ENCODE data around the gene BLM. TPM values are rescaled to one million over a fixed set of nuclear protein-coding genes. Genes with fewer than 3 reads are reported as not detected.

Gene BLM
- total and polyA plus RNA-seq, 2 of the 13 experiments (the other 11 are each of a cell fraction or from before 2014, with no cell fraction given) = 5.1 to 11.8 TPM

DNA sequence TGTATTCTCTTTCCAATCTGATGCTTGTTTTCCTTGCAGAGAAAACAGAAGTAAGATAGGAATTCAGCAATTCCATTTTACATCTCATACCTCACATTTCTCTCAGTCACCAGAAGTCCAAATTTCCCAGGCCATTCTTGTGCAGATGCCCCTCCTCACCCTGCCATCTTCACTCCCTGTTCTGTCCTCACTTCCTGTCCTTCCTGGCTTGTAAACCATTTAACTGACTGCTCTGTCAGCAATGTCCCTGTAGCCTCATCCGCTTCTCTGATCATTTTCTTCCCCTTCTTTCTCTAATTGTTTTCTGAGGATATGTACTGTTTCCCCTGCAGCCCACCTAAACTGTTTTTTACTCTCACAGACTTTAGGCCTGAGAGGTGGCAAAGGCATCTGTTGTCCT is 40.3 kb downstream of the BLM start (continued):
- TF ChIP-seq, protein P1, sequence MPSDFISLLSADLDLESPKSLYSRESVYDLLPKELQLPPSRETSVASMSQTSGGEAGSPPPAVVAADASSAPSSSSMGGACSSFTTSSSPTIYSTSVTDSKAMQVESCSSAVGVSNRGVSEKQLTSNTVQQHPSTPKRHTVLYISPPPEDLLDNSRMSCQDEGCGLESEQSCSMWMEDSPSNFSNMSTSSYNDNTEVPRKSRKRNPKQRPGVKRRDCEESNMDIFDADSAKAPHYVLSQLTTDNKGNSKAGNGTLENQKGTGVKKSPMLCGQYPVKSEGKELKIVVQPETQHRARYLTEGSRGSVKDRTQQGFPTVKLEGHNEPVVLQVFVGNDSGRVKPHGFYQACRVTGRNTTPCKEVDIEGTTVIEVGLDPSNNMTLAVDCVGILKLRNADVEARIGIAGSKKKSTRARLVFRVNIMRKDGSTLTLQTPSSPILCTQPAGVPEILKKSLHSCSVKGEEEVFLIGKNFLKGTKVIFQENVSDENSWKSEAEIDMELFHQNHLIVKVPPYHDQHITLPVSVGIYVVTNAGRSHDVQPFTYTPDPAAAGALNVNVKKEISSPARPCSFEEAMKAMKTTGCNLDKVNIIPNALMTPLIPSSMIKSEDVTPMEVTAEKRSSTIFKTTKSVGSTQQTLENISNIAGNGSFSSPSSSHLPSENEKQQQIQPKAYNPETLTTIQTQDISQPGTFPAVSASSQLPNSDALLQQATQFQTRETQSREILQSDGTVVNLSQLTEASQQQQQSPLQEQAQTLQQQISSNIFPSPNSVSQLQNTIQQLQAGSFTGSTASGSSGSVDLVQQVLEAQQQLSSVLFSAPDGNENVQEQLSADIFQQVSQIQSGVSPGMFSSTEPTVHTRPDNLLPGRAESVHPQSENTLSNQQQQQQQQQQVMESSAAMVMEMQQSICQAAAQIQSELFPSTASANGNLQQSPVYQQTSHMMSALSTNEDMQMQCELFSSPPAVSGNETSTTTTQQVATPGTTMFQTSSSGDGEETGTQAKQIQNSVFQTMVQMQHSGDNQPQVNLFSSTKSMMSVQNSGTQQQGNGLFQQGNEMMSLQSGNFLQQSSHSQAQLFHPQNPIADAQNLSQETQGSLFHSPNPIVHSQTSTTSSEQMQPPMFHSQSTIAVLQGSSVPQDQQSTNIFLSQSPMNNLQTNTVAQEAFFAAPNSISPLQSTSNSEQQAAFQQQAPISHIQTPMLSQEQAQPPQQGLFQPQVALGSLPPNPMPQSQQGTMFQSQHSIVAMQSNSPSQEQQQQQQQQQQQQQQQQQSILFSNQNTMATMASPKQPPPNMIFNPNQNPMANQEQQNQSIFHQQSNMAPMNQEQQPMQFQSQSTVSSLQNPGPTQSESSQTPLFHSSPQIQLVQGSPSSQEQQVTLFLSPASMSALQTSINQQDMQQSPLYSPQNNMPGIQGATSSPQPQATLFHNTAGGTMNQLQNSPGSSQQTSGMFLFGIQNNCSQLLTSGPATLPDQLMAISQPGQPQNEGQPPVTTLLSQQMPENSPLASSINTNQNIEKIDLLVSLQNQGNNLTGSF (CRISPR knock-in tag; IDR thresholded peaks at IDR 0.05) = no peak
- TF ChIP-seq, protein P2, sequence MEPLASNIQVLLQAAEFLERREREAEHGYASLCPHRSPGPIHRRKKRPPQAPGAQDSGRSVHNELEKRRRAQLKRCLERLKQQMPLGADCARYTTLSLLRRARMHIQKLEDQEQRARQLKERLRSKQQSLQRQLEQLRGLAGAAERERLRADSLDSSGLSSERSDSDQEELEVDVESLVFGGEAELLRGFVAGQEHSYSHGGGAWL (CRISPR knock-in tag; IDR thresholded peaks at IDR 0.05) = no peak
- TF ChIP-seq ZNF709 (CRISPR knock-in tag; IDR thresholded peaks at IDR 0.05) (no peak), ZNF317 (CRISPR knock-in tag; IDR thresholded peaks at IDR 0.05) (no peak)
- TF ChIP-seq, protein P3, sequence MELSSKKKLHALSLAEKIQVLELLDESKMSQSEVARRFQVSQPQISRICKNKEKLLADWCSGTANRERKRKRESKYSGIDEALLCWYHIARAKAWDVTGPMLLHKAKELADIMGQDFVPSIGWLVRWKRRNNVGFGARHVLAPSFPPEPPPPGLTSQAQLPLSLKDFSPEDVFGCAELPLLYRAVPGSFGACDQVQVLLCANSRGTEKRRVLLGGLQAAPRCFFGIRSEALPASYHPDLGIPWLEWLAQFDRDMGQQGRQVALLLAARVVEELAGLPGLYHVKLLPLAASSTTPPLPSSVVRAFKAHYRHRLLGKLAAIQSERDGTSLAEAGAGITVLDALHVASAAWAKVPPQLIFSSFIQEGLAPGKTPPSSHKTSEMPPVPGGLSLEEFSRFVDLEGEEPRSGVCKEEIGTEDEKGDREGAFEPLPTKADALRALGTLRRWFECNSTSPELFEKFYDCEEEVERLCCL (CRISPR knock-in tag; IDR thresholded peaks at IDR 0.05; ENCODE audit: borderline replicate concordance) = no peak

DNA sequence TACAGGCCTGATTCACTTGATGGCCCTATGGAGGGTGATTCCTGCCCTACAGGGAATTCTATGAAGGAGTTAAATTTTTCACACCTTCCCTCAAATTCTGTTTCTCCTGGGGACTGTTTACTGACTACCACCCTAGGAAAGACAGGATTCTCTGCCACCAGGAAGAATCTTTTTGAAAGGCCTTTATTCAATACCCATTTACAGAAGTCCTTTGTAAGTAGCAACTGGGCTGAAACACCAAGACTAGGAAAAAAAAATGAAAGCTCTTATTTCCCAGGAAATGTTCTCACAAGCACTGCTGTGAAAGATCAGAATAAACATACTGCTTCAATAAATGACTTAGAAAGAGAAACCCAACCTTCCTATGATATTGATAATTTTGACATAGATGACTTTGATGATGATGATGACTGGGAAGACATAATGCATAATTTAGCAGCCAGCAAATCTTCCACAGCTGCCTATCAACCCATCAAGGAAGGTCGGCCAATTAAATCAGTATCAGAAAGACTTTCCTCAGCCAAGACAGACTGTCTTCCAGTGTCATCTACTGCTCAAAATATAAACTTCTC is 43.6 kb downstream of the BLM start:
- DNase-seq (ENCODE audit: low spot score) (no peak), ATAC-seq (no peak), FAIRE-seq (no peak)
- Histone ChIP-seq H3K27me3 (ENCODE audit: control insufficient read depth in 1 of 2, insufficient read depth in 2 of 2, low read length in 2 of 2) (no peaks in the 10 kb centered on the region), H3K4me2 (ENCODE audit: low read depth, low read length) (no peak overlapping the region), H3K9ac (ENCODE audit: insufficient read depth, low read depth, low read length) (no peak overlapping the region), H4K20me1 (ENCODE audit: insufficient read depth, low read length) (no peaks in the 10 kb centered on the region), H2AFZ (ENCODE audit: low read length) (no peak overlapping the region), H3K36me3 (replicated peaks in 1 of 2; ENCODE audit: control insufficient read depth in 1 of 2, insufficient read depth in 2 of 2, low read length in 2 of 2) (peaks cover 1 to 15% of the 10 kb centered on the region in 2 experiments; a peak in 3 of 5 replicates), H3K9me3 (ENCODE audit: low read length) (no peaks in the 10 kb centered on the region), H3K4me3 (replicated peaks in 1 of 3; ENCODE audit: insufficient read depth in 1 of 3, low read depth in 2 of 3, low read length in 3 of 3) (no peak overlapping the region), H3K27ac (ENCODE audit: extremely low read length, insufficient read depth, low read length) (no peak overlapping the region), H3K4me1 (ENCODE audit: insufficient read depth, low read length) (no peaks in the 10 kb centered on the region), H3K79me2 (ENCODE audit: insufficient read depth, low read length) (no peaks in the 10 kb centered on the region)
- WGBS (ENCODE audit: low lambda C conversion rate) = 100% methylated on average over 1 of the region's 1 CpG
- no peak for TF ChIP-seq MED13 (CRISPR knock-in tag; IDR thresholded peaks at IDR 0.05)
- no peak for TF ChIP-seq NFKB2 (CRISPR knock-in tag; IDR thresholded peaks at IDR 0.05; ENCODE audit: borderline replicate concordance)
- TF ChIP-seq, protein P4, sequence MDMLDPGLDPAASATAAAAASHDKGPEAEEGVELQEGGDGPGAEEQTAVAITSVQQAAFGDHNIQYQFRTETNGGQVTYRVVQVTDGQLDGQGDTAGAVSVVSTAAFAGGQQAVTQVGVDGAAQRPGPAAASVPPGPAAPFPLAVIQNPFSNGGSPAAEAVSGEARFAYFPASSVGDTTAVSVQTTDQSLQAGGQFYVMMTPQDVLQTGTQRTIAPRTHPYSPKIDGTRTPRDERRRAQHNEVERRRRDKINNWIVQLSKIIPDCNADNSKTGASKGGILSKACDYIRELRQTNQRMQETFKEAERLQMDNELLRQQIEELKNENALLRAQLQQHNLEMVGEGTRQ (IDR thresholded peaks at IDR 0.05; ENCODE audit: low read depth, low read length) = no peak
- TF ChIP-seq, protein P4 (CRISPR knock-in tag; IDR thresholded peaks at IDR 0.05; ENCODE audit: borderline replicate concordance) = no peak
- TF ChIP-seq BCL6 (CRISPR knock-in tag; IDR thresholded peaks at IDR 0.05) = no peak
- ChIA-PET POLR2A (no interaction called here), CTCF (ENCODE audit: low intra/inter-chr PET ratio, low total read pairs) (no interaction called here)
- in situ Hi-C loops (cut with HindIII; ENCODE audit: extremely low pct_ligation_motif_present, low pct_unique_long_range_greater_than_20kb) = no loop called here
- intact Hi-C loops (cut with micrococcal nuclease; ENCODE audit: unreplicated experiment) = no loop called here
- no TSS peak for BruUV-seq (replicated peaks)

All from HepG2 (cell line).